PC-3 (cell line): ENCODE measurements around the gene IL17REL. TPM values are rescaled to one million over a fixed set of nuclear protein-coding genes. Genes with fewer than 3 reads are reported as not detected.

ENCODE experiments used
- ATAC-seq: fragments of 200-7000 bp; cut with Tn5 transposase; 2 replicates; pipeline ENCODE4 v1.9.1; 2020; ENCODE audit warnings: mild to moderate bottlenecking, moderate library complexity
- BruUV-seq: library from RNA; stranded (reverse); fragments of 400-500 nt; replicated peaks from 2 replicates; lab custom pipeline; 2021; lab: Mats Ljungman, UMichigan
- CTCF ChIA-PET: fragments of 300-600 bp; sonication (Branson Sonifier 250); formaldehyde crosslinking; loops from one replicate; lab custom pipeline; 2022; ENCODE audit warnings: antibody characterized with exemption; lab: Charles Lee
- POLR2A ChIA-PET: fragments of 300-600 bp; sonication (Branson Sonifier 250); formaldehyde crosslinking; loops from one replicate; lab custom pipeline; 2022; ENCODE audit warnings: antibody characterized with exemption; ENCODE audit not compliant: unreplicated experiment; lab: Charles Lee
- DNase-seq: peaks from one replicate; pipeline ENCODE4 v3.0.0-alpha.2; 2015
- H2AFZ ChIP-seq: fragments of 300-600 bp; sonication (generic); 2 replicates; pipeline ENCODE4 v1.6.0; 2016; ENCODE audit warnings: antibody characterized with exemption, low read length
- H3F3A ChIP-seq: fragments of 300-600 bp; sonication (generic); one replicate; pipeline ENCODE4 v1.6.0; 2017; ENCODE audit warnings: antibody characterized with exemption, low read length, control low read depth, mild to moderate bottlenecking; ENCODE audit not compliant: unreplicated experiment
- H3K27ac ChIP-seq: fragments of 300-600 bp; sonication (generic); 2 replicates; pipeline ENCODE4 v1.5.1; 2016; ENCODE audit warnings: mild to moderate bottlenecking, low read length
- H3K27me3 ChIP-seq: fragments of 300-600 bp; sonication (generic); 2 replicates; pipeline ENCODE4 v1.6.1; 2016; ENCODE audit warnings: low read length, mixed read lengths
- H3K36me3 ChIP-seq: fragments of 300-600 bp; sonication (generic); 2 replicates; pipeline ENCODE4 v1.6.1; 2016; ENCODE audit warnings: low read depth, mixed run types, low read length, mixed read lengths
- H3K4me1 ChIP-seq: fragments of 300-600 bp; sonication (generic); 2 replicates; pipeline ENCODE4 v1.5.1; 2016; ENCODE audit warnings: low read length; ENCODE audit not compliant: insufficient read depth
- H3K4me2 ChIP-seq: fragments of 300-600 bp; sonication (generic); 2 replicates; pipeline ENCODE4 v1.6.0; 2016; ENCODE audit warnings: low read length
- H3K4me3 ChIP-seq: fragments of 300-600 bp; sonication (generic); 2 replicates; pipeline ENCODE4 v1.5.1; 2016; ENCODE audit warnings: mild to moderate bottlenecking, low read length, mixed read lengths
- H3K79me2 ChIP-seq: fragments of 300-600 bp; sonication (generic); 2 replicates; pipeline ENCODE4 v1.6.1; 2017; ENCODE audit warnings: low read length, mixed read lengths
- H3K9ac ChIP-seq: fragments of 300-600 bp; sonication (generic); 2 replicates; pipeline ENCODE4 v1.6.0; 2016; ENCODE audit warnings: mild to moderate bottlenecking, low read length
- H3K9me2 ChIP-seq: fragments of 300-600 bp; sonication (generic); replicated peaks from 2 replicates; pipeline ENCODE4 v1.6.1; 2016; ENCODE audit warnings: mixed run types, low read length, mixed read lengths
- H3K9me3 ChIP-seq: fragments of 300-600 bp; sonication (generic); 2 replicates; pipeline ENCODE4 v1.6.1; 2016; ENCODE audit warnings: low read length, mixed read lengths
- H4K20me1 ChIP-seq: fragments of 300-600 bp; sonication (generic); 2 replicates; pipeline ENCODE4 v1.6.1; 2016; ENCODE audit warnings: low read length, mixed read lengths
- EZH2 ChIP-seq: fragments of 300-600 bp; sonication (generic); IDR thresholded peaks from one replicate; pipeline ENCODE4 v1.6.1; 2017; ENCODE audit warnings: antibody characterized with exemption, mild to moderate bottlenecking, low read length; ENCODE audit not compliant: unreplicated experiment
- EZH2phosphoT487 ChIP-seq: fragments of 300-600 bp; sonication (generic); IDR thresholded peaks from 2 replicates; pipeline ENCODE4 v1.6.1; 2018; ENCODE audit warnings: mild to moderate bottlenecking, antibody characterized with exemption, low read length, borderline replicate concordance
- intact Hi-C: fragments of 100-400 bp; cut with micrococcal nuclease; formaldehyde crosslinking; loops from 2 replicates; pipeline ENCODE4 v1.9.0; 2023
- total RNA-seq: library from RNA; depleted of rRNA; stranded (reverse); fragments of >200 nt; gene quantifications from 2 replicates; pipeline ENCODE4 v1.2.3, GENCODE V29; 2014
- TF ChIP-seq, protein P1 (sequence below): fragments of 300-600 bp; sonication (generic); conservative IDR thresholded peaks from 2 replicates; pipeline ENCODE4 v1.5.1; 2017; ENCODE audit warnings: antibody characterized with exemption, low read depth, mild to moderate bottlenecking, low read length

The IL17REL gene
- total RNA-seq, 1 experiment from 2014 or later, result 0.04 TPM

DNA sequence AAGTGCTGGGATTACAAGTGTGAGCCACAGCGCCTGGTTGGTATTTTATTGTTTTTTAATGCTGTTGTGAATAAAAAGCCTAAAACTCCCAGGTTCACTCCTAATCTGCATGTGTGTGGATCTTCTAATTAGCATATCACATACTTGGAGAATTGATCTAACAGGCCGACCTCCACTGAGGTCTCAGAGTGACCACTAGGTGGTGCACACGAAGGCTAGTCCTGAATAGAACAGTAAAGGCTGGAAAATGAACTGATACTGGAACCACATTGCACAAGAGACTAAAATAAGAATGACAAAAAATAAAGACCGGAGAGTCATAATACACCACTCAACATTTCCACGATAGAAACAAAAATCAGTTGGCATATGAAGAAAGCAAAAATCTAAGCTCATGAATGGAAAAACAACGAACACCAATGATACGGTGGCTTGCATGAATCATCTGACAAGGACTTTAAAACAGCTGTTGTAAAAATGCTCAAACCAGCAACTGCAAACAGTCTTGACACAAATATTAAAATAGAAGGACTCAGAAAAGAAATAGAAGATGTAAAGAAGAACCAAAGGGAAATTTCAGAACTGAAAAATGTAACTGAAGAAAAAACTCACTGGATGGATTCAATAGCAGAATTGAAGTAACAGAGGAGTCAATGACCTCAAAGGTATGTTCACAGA lies 32.8 kb downstream of the IL17REL start:
- ATAC-seq (peak; percentile 53; the same call in 1 of the 2 replicates), DNase-seq (peak; percentile 63)
- H3K79me2 ChIP-seq, result no peaks in the 10 kb centered on the region
- ChIA-PET POLR2A (no interaction called here), CTCF (no interaction called here)
- no TSS peak for BruUV-seq
- H3K27me3 ChIP-seq, result no peaks in the 10 kb centered on the region
- no peak overlapping the region for H3K4me2 ChIP-seq
- no peak for TF ChIP-seq EZH2
- TF ChIP-seq, protein P1, sequence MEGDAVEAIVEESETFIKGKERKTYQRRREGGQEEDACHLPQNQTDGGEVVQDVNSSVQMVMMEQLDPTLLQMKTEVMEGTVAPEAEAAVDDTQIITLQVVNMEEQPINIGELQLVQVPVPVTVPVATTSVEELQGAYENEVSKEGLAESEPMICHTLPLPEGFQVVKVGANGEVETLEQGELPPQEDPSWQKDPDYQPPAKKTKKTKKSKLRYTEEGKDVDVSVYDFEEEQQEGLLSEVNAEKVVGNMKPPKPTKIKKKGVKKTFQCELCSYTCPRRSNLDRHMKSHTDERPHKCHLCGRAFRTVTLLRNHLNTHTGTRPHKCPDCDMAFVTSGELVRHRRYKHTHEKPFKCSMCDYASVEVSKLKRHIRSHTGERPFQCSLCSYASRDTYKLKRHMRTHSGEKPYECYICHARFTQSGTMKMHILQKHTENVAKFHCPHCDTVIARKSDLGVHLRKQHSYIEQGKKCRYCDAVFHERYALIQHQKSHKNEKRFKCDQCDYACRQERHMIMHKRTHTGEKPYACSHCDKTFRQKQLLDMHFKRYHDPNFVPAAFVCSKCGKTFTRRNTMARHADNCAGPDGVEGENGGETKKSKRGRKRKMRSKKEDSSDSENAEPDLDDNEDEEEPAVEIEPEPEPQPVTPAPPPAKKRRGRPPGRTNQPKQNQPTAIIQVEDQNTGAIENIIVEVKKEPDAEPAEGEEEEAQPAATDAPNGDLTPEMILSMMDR, result peak; percentile 71
- no peak for TF ChIP-seq EZH2phosphoT487
- H3K27ac ChIP-seq, result no peak overlapping the region
- H3F3A ChIP-seq, result no peaks in the 10 kb centered on the region
- H3K9ac ChIP-seq, result no peak overlapping the region
- no peaks in the 10 kb centered on the region for H4K20me1 ChIP-seq
- H3K9me3 ChIP-seq, result no peaks in the 10 kb centered on the region
- H3K4me1 ChIP-seq, result no peaks in the 10 kb centered on the region
- no peak overlapping the region for H3K4me3 ChIP-seq
- intact Hi-C loops, result loop anchor here (10.0 kb wide), 1 partner anchor 55 kb away; no protein-coding TSS in a partner anchor
- no peaks in the 10 kb centered on the region for H3K9me2 ChIP-seq
- no peaks in the 10 kb centered on the region for H3K36me3 ChIP-seq
- H2AFZ ChIP-seq, result no peak overlapping the region

DNA sequence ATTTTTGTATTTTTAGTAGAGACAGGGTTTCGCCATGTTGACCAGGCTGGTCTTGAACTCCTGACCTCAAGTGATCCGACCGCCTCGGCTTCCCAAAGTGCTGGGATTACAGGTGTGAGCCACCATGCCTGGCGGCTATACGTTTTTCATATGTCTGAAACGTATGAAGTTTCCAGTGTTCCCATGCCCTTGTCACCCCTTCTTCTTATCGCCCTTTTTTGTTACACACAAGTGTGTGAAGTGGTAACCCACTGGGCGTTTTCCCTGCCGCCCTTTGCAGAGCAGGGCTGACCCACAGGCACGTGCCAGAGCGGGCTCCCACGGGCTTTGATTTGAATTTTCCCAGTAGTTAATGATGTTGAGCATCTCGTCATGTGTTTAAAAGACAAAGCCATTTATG lies 35.0 kb downstream of the IL17REL start:
- Histone ChIP-seq H3K79me2 (no peaks in the 10 kb centered on the region), H3K9me3 (no peaks in the 10 kb centered on the region), H3K4me2 (no peak overlapping the region), H3K4me1 (no peaks in the 10 kb centered on the region), H2AFZ (no peak overlapping the region), H4K20me1 (no peaks in the 10 kb centered on the region), H3K36me3 (no peaks in the 10 kb centered on the region), H3K9me2 (no peaks in the 10 kb centered on the region), H3K27ac (no peak overlapping the region), H3K4me3 (no peak overlapping the region), H3K9ac (no peak overlapping the region), H3K27me3 (no peaks in the 10 kb centered on the region), H3F3A (peaks cover 5% of the 10 kb centered on the region)
- DNase-seq (no peak), ATAC-seq (no peak)
- intact Hi-C loops, result loop anchor here (10.0 kb wide), 1 partner anchor 57 kb away; no protein-coding TSS in a partner anchor
- POLR2A ChIA-PET, result no interaction called here
- CTCF ChIA-PET, result no interaction called here
- no TSS peak for BruUV-seq
- TF ChIP-seq EZH2phosphoT487, result no peak

DNA sequence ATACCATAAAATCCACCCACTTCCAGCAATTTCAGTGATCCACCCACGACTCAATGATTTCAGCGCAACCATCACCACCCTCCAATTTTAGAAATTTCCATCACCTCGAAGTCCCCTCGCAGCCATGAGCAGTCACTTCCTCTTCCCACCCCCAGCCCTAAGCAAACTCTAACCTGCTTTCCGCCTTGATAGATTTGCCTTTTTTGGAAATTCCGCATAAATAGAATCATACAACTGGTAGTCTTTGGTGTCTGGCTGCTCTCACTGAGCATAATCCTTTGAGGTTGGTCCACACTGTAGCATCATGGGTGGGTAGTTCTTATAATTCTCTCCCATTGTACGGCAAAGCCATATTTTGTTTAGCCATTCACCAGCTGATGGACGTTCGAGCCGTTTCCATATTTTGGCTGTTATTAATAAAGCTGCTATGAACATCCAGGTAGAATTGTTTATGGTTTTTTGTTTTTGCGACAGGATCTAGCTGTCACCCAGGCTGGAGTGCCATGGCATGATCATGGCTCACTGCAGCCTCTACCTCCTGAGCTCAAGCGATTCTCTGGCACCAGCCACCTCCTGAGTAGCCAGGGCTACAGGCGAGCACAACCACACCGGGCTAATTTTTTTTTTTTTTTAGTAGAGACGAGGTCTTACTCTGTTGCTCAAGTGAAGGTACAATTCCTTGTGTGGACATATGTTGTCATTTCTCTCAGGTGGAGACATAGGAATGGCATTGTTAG lies 36.0 kb downstream of the IL17REL start:
- POLR2A ChIA-PET, result no interaction called here

More for the DNA sequence above, 36.0 kb downstream of the IL17REL start:
- DNase-seq (no peak), ATAC-seq (no peak)
- Histone ChIP-seq H2AFZ (no peak overlapping the region), H3K27ac (no peak overlapping the region), H3K36me3 (no peaks in the 10 kb centered on the region), H3K4me2 (no peak overlapping the region), H3K79me2 (no peaks in the 10 kb centered on the region), H3K9ac (no peak overlapping the region), H3F3A (peaks cover 5% of the 10 kb centered on the region), H3K9me2 (no peaks in the 10 kb centered on the region), H4K20me1 (no peaks in the 10 kb centered on the region), H3K27me3 (no peaks in the 10 kb centered on the region), H3K4me1 (no peaks in the 10 kb centered on the region), H3K9me3 (no peaks in the 10 kb centered on the region), H3K4me3 (no peak overlapping the region)
- intact Hi-C loops, result loop anchor here (10.0 kb wide), 1 partner anchor 58 kb away; no protein-coding TSS in a partner anchor
- no TSS peak for BruUV-seq
- CTCF ChIA-PET, result no interaction called here
- TF ChIP-seq, protein P1, result no peak
- TF ChIP-seq EZH2 (no peak), EZH2phosphoT487 (no peak)
